ENCODE results near the gene MOCS3. TPM values are rescaled to one million over a fixed set of nuclear protein-coding genes. Genes with fewer than 3 reads are reported as not detected.

Gene MOCS3
- total RNA-seq, 1 donor from 2014 or later, result 6.5 TPM

DNA sequence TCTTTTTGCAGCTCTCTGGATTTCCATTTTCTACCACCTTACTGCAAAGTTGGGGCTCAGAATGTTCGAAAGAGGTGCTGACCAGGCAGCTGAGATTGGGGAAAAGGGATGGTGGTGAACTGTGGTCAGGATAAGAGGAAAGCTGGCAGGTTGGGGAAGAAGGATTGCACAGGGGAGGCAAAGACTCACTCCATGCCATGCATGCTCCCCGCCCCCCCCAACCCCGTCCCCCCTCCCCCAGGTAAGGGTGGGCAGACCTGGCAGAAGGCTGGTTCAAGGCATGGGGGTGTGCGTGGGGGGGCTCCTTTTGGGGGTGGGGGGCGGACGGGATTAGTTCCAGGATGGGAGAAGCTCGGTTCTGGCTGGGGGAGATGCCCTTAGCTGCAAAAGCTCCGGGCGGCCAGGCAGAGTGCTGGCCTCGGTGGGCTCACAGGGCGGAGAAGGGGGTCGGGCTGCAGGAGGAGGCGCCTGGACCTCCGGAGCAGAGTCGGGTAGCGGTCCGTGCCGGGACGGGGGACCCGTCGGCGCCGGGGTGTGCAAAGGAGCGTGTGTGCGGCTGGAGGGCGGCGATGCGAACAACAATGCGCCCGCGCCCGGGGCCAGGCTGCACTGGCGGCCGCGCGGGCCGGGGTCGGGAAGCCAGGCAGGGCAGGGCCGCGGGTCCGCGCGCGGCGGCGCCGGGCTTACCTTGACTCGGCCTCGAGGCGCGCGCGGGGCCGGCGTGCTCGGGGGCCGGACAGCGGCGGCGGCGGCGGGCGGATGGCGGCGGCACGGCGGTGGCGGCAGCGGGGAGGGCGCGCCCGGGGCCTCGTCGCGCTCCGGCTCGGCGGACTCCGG, 28.3 kb upstream of the MOCS3 start:
- peaks cover 3% of the 10 kb centered on the region for H3K9me3 Mint-ChIP-seq

DNA sequence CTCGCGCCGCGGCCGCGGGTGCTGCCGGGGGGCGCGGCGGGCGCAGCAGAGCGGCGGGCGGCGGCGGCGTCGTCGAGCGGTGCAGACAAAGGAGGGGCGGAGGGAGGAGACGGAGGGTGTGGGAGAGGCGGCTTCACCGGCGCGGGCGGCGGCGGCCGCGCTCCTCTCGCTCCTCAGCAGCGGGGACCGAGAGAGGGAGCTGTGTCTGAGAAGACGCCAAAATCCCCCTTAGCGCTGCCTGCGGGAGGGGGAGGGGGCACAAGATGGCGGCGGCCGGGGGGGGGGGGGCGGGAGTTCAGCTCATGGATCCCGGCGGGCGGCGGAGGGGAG, 27.7 kb upstream of the MOCS3 start:
- H3K4me1 Mint-ChIP-seq, result peaks cover 36% of the 10 kb centered on the region
- H3K36me3 Mint-ChIP-seq (ENCODE audit: low read depth), result peaks cover 26% of the 10 kb centered on the region
- no peak for DNase-seq (ENCODE audit: low read depth, low spot score)
- peak overlapping the region; percentile 95 for H3K27ac Mint-ChIP-seq (ENCODE audit: unreplicated experiment)
- H3K4me3 Mint-ChIP-seq, result peak overlapping the region; percentile 96
- TF ChIP-seq, protein P1, sequence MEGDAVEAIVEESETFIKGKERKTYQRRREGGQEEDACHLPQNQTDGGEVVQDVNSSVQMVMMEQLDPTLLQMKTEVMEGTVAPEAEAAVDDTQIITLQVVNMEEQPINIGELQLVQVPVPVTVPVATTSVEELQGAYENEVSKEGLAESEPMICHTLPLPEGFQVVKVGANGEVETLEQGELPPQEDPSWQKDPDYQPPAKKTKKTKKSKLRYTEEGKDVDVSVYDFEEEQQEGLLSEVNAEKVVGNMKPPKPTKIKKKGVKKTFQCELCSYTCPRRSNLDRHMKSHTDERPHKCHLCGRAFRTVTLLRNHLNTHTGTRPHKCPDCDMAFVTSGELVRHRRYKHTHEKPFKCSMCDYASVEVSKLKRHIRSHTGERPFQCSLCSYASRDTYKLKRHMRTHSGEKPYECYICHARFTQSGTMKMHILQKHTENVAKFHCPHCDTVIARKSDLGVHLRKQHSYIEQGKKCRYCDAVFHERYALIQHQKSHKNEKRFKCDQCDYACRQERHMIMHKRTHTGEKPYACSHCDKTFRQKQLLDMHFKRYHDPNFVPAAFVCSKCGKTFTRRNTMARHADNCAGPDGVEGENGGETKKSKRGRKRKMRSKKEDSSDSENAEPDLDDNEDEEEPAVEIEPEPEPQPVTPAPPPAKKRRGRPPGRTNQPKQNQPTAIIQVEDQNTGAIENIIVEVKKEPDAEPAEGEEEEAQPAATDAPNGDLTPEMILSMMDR (conservative IDR thresholded peaks at IDR 0.05), result no peak
- peaks cover 15% of the 10 kb centered on the region for H3K27me3 Mint-ChIP-seq (ENCODE audit: low read depth)
- H3K9me3 Mint-ChIP-seq, result peaks cover 3% of the 10 kb centered on the region

More for the DNA sequence above, 28.3 kb upstream of the MOCS3 start:
- TF ChIP-seq, protein P1 (conservative IDR thresholded peaks at IDR 0.05), result no peak
- Mint-ChIP-seq H3K4me3 (peak overlapping the region; percentile 100), H3K27ac (ENCODE audit: unreplicated experiment) (peak overlapping the region; percentile 99), H3K36me3 (ENCODE audit: low read depth) (peaks cover 26% of the 10 kb centered on the region), H3K27me3 (ENCODE audit: low read depth) (peaks cover 15% of the 10 kb centered on the region), H3K4me1 (peaks cover 42% of the 10 kb centered on the region)
- DNase-seq (ENCODE audit: low read depth, low spot score), result peak; percentile 18

DNA sequence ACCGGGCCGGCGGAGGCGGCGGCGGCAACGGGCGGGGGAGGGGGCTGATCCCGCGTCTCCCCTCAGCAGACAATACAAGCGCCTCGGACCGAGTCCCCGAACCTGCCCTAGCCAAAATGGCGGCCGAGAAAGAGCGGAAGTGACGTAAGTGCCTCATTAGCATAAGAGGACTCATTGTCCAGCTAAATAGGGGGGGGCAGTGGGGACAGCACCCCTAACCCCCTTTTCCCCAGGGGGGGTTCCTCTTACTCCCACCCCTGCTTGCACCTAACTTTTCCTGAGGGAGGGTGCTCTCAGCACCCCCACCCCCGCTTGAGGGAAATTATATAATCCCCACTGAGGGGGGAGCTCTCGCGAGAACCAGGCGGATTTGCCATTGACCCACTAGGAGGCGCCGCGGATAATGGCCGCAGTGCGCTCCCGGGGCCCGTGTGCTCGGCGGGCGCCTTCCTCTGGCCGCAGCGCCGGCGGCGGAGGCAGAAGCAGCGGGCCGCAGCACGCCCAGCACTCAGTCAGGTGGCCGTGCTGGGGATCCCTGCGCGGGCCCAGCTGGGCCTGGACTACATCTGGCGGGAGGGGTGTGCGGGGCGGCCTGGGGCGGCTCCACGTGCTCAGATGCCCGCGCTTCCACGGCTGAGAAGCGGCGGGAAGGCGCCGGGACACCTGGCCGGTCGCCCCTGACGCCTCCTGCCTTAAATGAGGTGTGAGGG, 27.2 kb upstream of the MOCS3 start, which contains the start of gene ADNP:
ADNP (minus strand) TSS at position 132 of the 710 bp plus-strand sequence. CDS start 27,441 bp downstream, outside the sequence.
- TF ChIP-seq, protein P1 (conservative IDR thresholded peaks at IDR 0.05), result peak; percentile 71
- Mint-ChIP-seq H3K27me3 (ENCODE audit: low read depth) (peaks cover 15% of the 10 kb centered on the region), H3K4me1 (peaks cover 35% of the 10 kb centered on the region), H3K27ac (ENCODE audit: unreplicated experiment) (peak within 1 kb of the TSS; percentile 100), H3K36me3 (ENCODE audit: low read depth) (peaks cover 26% of the 10 kb centered on the region), H3K9me3 (peaks cover 3% of the 10 kb centered on the region), H3K4me3 (peak within 1 kb of the TSS; percentile 100)
- DNase-seq (ENCODE audit: low read depth, low spot score), result peak; percentile 87

DNA sequence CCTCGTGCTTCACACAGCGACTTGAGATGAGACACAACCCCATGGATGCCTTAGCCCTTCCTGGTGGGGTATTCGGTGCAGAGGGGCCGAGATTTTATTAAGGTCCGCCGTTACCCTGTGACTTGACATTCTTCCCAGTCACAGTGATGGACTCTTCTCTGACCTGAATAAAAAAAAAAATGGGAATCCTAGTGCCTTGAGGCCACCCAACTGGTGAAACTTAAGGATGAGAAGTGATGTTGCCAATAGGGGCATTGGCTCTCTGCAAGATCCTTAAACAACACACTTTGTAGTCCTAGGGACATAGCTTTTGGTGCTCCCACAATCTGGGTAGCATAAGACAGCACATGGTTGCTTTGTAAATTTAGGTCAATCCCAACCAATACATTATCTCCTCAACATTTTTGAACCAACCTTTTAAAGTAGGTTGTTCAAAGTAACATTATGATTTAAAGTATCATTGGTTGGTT, 26.6 kb upstream of the MOCS3 start:
- H3K36me3 Mint-ChIP-seq (ENCODE audit: low read depth), result peaks cover 25% of the 10 kb centered on the region
- TF ChIP-seq, protein P1 (conservative IDR thresholded peaks at IDR 0.05), result no peak

DNA sequence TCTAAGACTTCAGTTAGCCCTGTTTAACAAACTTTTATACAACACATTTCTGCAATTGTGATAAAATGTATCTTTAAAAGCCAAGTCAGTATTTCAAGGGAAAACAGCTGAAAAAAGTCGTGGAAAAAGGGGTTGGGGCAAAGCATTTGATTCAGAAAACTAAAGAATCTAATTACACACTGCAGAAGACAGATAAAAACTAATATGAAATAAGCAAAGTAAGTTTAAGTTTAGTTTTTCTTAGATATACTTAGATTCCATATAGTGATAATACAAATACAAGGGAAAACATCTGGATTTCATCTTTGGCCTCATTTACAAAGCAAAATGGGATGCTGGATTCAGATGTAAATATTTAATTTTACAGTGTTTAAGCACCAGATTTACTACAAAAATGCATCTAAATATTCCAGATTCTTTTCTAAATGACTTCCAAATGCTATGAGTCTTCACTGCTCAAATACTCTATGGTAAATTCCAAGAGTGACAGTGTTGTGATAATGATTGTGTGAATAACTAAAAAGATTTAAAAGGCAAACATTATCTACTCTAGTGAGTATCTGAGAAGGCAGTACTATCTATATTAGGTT, 25.8 kb upstream of the MOCS3 start:
- H3K4me1 Mint-ChIP-seq, result peaks cover 21% of the 10 kb centered on the region
- TF ChIP-seq, protein P1 (conservative IDR thresholded peaks at IDR 0.05), result no peak
- H3K9me3 Mint-ChIP-seq, result peaks cover 3% of the 10 kb centered on the region
- peaks cover 15% of the 10 kb centered on the region for H3K27me3 Mint-ChIP-seq (ENCODE audit: low read depth)
- H3K4me3 Mint-ChIP-seq, result peak overlapping the region; percentile 80
- H3K27ac Mint-ChIP-seq (ENCODE audit: unreplicated experiment), result no peak overlapping the region
- peaks cover 23% of the 10 kb centered on the region for H3K36me3 Mint-ChIP-seq (ENCODE audit: low read depth)
- DNase-seq (ENCODE audit: low read depth, low spot score), result no peak

More for the DNA sequence above, 26.6 kb upstream of the MOCS3 start:
- no peak for DNase-seq (ENCODE audit: low read depth, low spot score)
- Mint-ChIP-seq H3K4me1 (peaks cover 29% of the 10 kb centered on the region), H3K27me3 (ENCODE audit: low read depth) (peaks cover 15% of the 10 kb centered on the region), H3K9me3 (peaks cover 3% of the 10 kb centered on the region), H3K4me3 (peak overlapping the region; percentile 80), H3K27ac (ENCODE audit: unreplicated experiment) (peak overlapping the region; percentile 90)
